Adrenal gland (tissue), 5 donors: ENCODE data around the gene SRRM2.

Experiments
- CTCF ChIP-seq, 6 experiments: fragments of 450-650 bp in 4 of 6; fragments of 200-600 bp in 2 of 6; sonication (generic) in 1 of 6; IDR thresholded peaks; 1 replicate in 5 of 6; 2 replicates in 1 of 6; pipeline versions ENCODE4 v1.5.1 to v1.8.0; 2016 to 2021; ENCODE audit warnings: antibody characterized with exemption in 6 of 6, mild to moderate bottlenecking in 2 of 6, moderate library complexity in 1 of 6
- POLR2A ChIP-seq, 2 donors: fragments of 450-650 bp; IDR thresholded peaks; one replicate each; pipeline ENCODE4 v1.6.1; 2017; ENCODE audit warnings: antibody characterized with exemption in 2 of 2, mild to moderate bottlenecking in 2 of 2, moderate library complexity in 1 of 2
- donor health status: DM: no; HTN: no; CAD: no.

DNA sequence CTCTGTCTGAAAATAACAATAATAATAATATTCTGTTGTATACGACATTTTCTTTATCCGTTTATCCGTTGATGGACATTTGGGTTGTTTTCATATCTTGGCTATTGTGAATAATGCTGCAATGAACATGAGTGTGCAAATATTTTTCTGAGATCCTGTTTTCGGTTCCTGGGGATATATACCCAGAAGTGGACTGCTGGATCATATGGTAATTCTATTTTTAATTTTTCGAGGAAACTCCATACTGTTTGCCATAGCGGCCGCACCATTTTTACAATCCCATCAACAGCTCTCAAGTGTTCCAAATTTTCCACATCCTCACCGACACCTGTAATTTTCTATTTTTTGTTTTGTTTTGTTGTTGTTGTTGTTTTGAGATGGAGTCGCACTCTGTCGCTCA lies 40.5 kb downstream of the SRRM2 start:
- no peak for TF ChIP-seq CTCF (IDR thresholded peaks at IDR 0.05)
- TF ChIP-seq POLR2A (IDR thresholded peaks at IDR 0.05) = no peak
